ENCODE measurements around the gene CANX. TPM values are rescaled to one million over a fixed set of nuclear protein-coding genes. Genes with fewer than 3 reads are reported as not detected.
A peak's percentile ranks its signal among the peaks of the same experiment; 100 is the strongest.

CANX gene
- total and polyA plus RNA-seq, 9 of the 15 experiments (the other 6 are each of a cell fraction or from before 2014, with no cell fraction given), result 155 to 893 (median 589) TPM

DNA sequence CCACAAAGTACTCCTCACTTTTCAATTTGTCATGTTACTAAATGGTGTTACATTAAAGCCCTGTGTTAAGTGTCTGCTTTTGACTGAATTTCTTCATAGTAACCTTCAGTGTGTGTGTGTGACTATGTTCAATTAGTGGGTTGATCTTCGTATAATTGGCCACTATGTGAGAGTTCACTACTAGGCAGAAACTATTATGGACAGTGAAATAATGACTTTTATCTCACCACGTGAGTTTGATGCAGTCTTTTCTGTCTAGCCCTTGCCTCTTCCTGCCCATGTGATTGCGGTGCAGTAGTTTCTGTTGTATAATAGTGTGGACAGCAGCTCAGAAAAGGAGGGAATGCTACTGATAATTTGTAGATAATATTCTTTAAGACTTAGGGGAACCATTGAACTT is 32.1 kb downstream of the CANX start (continued):
- TF ChIP-seq ZNF282 (CRISPR knock-in tag; IDR thresholded peaks at IDR 0.05) (no peak), TBL1XR1 (IDR thresholded peaks at IDR 0.05; ENCODE audit: low read length in 2 of 2) (no peak), MTA2 (IDR thresholded peaks at IDR 0.05; ENCODE audit: low read depth) (no peak), KAT8 (IDR thresholded peaks at IDR 0.05; ENCODE audit: low read depth) (no peak), BCOR (IDR thresholded peaks at IDR 0.05) (no peak), ZNF324 (CRISPR knock-in tag; IDR thresholded peaks at IDR 0.05) (no peak), ZNF407 (IDR thresholded peaks at IDR 0.05; ENCODE audit: low read depth) (no peak), U2AF1 (optimal IDR thresholded peaks at IDR 0.05; ENCODE audit: low read depth, low read length) (no peak), POLR2AphosphoS5 (IDR thresholded peaks at IDR 0.05; ENCODE audit: control insufficient read depth, insufficient read depth, low read depth, low read length) (peak; percentile 61; the same call in 1 of the 2 replicates)
